Activated naive CD4-positive, alpha-beta T cell treated with anti-CD3 and anti-CD28 coated beads for 36 hours (primary cell): Measurements from ENCODE around the gene DCAF4. TPM values are rescaled to one million over a fixed set of nuclear protein-coding genes. Genes with fewer than 3 reads are reported as not detected.
"Not testable (repeated sequence)": the region's sequence is repeated elsewhere in the genome, so short reads cannot be mapped to it uniquely, and the experiment has no call there.

Experiments
- CTCF ChIA-PET: fragments of 350-600 bp; sonication (Branson Sonifier 250); formaldehyde crosslinking; loops from one replicate; lab custom pipeline; 2021; ENCODE audit warnings: antibody characterized with exemption; lab: Charles Lee
- DNase-seq: peaks from one replicate; pipeline ENCODE4 v3.0.0-alpha.2; 2020
- H3K27ac Mint-ChIP-seq: one replicate; pipeline ENCODE4 v1.8.0; 2021; ENCODE audit warnings: mild to moderate bottlenecking, mixed read lengths
- H3K27me3 Mint-ChIP-seq: one replicate; pipeline ENCODE4 v1.8.0; 2021; ENCODE audit warnings: low read depth, mixed read lengths
- H3K36me3 Mint-ChIP-seq: one replicate; pipeline ENCODE4 v1.8.0; 2021; ENCODE audit warnings: low read depth, mixed read lengths
- H3K4me1 Mint-ChIP-seq: one replicate; pipeline ENCODE4 v1.8.0; 2021; ENCODE audit warnings: low read depth, mixed read lengths
- H3K4me3 Mint-ChIP-seq: one replicate; pipeline ENCODE4 v1.8.0; 2021; ENCODE audit warnings: mild to moderate bottlenecking, moderate library complexity, mixed read lengths
- H3K9me3 Mint-ChIP-seq: one replicate; pipeline ENCODE4 v1.8.0; 2021; ENCODE audit warnings: mixed read lengths
- intact Hi-C: fragments of 100-400 bp; cut with micrococcal nuclease; formaldehyde crosslinking; loops from one replicate; pipeline ENCODE4 v1.15.1; 2023
- total RNA-seq, 2 experiments: library from RNA; stranded (reverse); gene quantifications; one replicate each; pipeline ENCODE4 v1.2.3, GENCODE V29; 2021

DCAF4 gene
- total RNA-seq, 2 experiments from 2014 or later, result 13.3 to 16.4 TPM

- no peaks in the 10 kb centered on the region for H3K9me3 Mint-ChIP-seq
- DNase-seq, result no peak
- intact Hi-C loops, result no loop called here
- peaks cover 16% of the 10 kb centered on the region for H3K36me3 Mint-ChIP-seq
- H3K4me3 Mint-ChIP-seq, result no peak overlapping the region
- no peaks in the 10 kb centered on the region for H3K27me3 Mint-ChIP-seq
- peaks cover 2% of the 10 kb centered on the region for H3K4me1 Mint-ChIP-seq
- CTCF ChIA-PET, result interaction anchor here (0.6 to 0.9 kb wide), 3 partner anchors 43 to 1447 kb away, joined by 3 to 4 read pairs (median 3); no protein-coding TSS in a partner anchor
- H3K27ac Mint-ChIP-seq, result no peak overlapping the region
These were observed 56.0 kb downstream of the DCAF4 start for GRCh38 chr14:72982146-72982708.

- intact Hi-C loops, result loop anchor here (2.0 kb wide), 1 partner anchor 73 kb away; the partner anchor contains the start of gene RBM25
- Mint-ChIP-seq H3K4me1 (peaks cover 2% of the 10 kb centered on the region), H3K36me3 (peaks cover 18% of the 10 kb centered on the region), H3K27ac (no peak overlapping the region), H3K9me3 (no peaks in the 10 kb centered on the region), H3K27me3 (no peaks in the 10 kb centered on the region), H3K4me3 (no peak overlapping the region)
- no peak for DNase-seq
- CTCF ChIA-PET, result interaction anchor here (0.6 kb wide), 1 partner anchor 24 kb away, joined by 3 read pairs; no protein-coding TSS in a partner anchor
These were observed 60.0 kb downstream of the DCAF4 start for GRCh38 chr14:72986214-72986613.

GRCh38 chr14:72986857-72987256, 60.6 kb downstream of the DCAF4 start:
- CTCF ChIA-PET, result interaction anchor here (0.6 to 1.3 kb wide), 2 partner anchors 11 to 25 kb away, joined by 3 read pairs; no protein-coding TSS in a partner anchor
- intact Hi-C loops, result loop anchor here (2.0 kb wide), 1 partner anchor 72 kb away; the partner anchor contains the start of gene RBM25
- Mint-ChIP-seq H3K27me3 (no peaks in the 10 kb centered on the region), H3K27ac (no peak overlapping the region), H3K36me3 (peaks cover 18% of the 10 kb centered on the region), H3K9me3 (no peaks in the 10 kb centered on the region), H3K4me1 (peaks cover 2% of the 10 kb centered on the region), H3K4me3 (no peak overlapping the region)
- DNase-seq, result no peak

- peaks cover 7% of the 10 kb centered on the region for H3K36me3 Mint-ChIP-seq
- H3K4me3 Mint-ChIP-seq, result no peak overlapping the region
- H3K27me3 Mint-ChIP-seq, result no peaks in the 10 kb centered on the region
- peaks cover 2% of the 10 kb centered on the region for H3K4me1 Mint-ChIP-seq
- no peak overlapping the region for H3K27ac Mint-ChIP-seq
- intact Hi-C loops, result no loop called here
- CTCF ChIA-PET, result interaction anchor here (0.7 kb wide), 1 partner anchor 42 kb away, joined by 3 read pairs; no protein-coding TSS in a partner anchor
- no peak for DNase-seq
- no peaks in the 10 kb centered on the region for H3K9me3 Mint-ChIP-seq
These were observed 63.9 kb downstream of the DCAF4 start for GRCh38 chr14:72990171-72990570.

- Mint-ChIP-seq H3K27ac (no peak overlapping the region), H3K27me3 (no peaks in the 10 kb centered on the region), H3K4me3 (no peak overlapping the region), H3K36me3 (peaks cover 14% of the 10 kb centered on the region), H3K4me1 (no peaks in the 10 kb centered on the region), H3K9me3 (no peaks in the 10 kb centered on the region)
- no peak for DNase-seq
- CTCF ChIA-PET, result interaction anchor here (1.0 kb wide), 1 partner anchor 17 kb away, joined by 3 read pairs; no protein-coding TSS in a partner anchor
- intact Hi-C loops, result no loop called here
These were observed 70.7 kb downstream of the DCAF4 start for GRCh38 chr14:72996916-72997315.

- Mint-ChIP-seq H3K36me3 (peaks cover 12% of the 10 kb centered on the region), H3K4me3 (no peak overlapping the region), H3K27ac (no peak overlapping the region), H3K9me3 (no peaks in the 10 kb centered on the region), H3K27me3 (no peaks in the 10 kb centered on the region), H3K4me1 (no peaks in the 10 kb centered on the region)
- DNase-seq, result no peak
- CTCF ChIA-PET, result interaction anchor here (0.5 to 0.6 kb wide), 2 partner anchors 31 to 1255 kb away, joined by 3 to 5 read pairs; no protein-coding TSS in a partner anchor
- intact Hi-C loops, result no loop called here
These were observed 72.1 kb downstream of the DCAF4 start for GRCh38 chr14:72998252-72998903.

- Mint-ChIP-seq H3K4me3 (no peak overlapping the region), H3K4me1 (no peaks in the 10 kb centered on the region), H3K9me3 (no peaks in the 10 kb centered on the region), H3K27me3 (no peaks in the 10 kb centered on the region), H3K27ac (peak overlapping the region; percentile 26), H3K36me3 (peaks cover 12% of the 10 kb centered on the region)
- intact Hi-C loops, result no loop called here
- CTCF ChIA-PET, result interaction anchor here (0.7 kb wide), 1 partner anchor 181 kb away, joined by 4 read pairs; no protein-coding TSS in a partner anchor
- DNase-seq, result no peak
These were observed 73.1 kb downstream of the DCAF4 start for GRCh38 chr14:72999316-72999715.

- no peak overlapping the region for H3K27ac Mint-ChIP-seq
- no peak for DNase-seq
- intact Hi-C loops, result no loop called here
- no peaks in the 10 kb centered on the region for H3K9me3 Mint-ChIP-seq
- peaks cover 12% of the 10 kb centered on the region for H3K36me3 Mint-ChIP-seq
- H3K27me3 Mint-ChIP-seq, result no peaks in the 10 kb centered on the region
- H3K4me3 Mint-ChIP-seq, result no peak overlapping the region
- CTCF ChIA-PET, result interaction anchor here (0.7 kb wide), 1 partner anchor 182 kb away, joined by 4 read pairs; no protein-coding TSS in a partner anchor
- no peaks in the 10 kb centered on the region for H3K4me1 Mint-ChIP-seq
These were observed 73.8 kb downstream of the DCAF4 start for GRCh38 chr14:73000073-73000472.

- CTCF ChIA-PET, result no interaction called here
- intact Hi-C loops, result no loop called here
- Mint-ChIP-seq H3K36me3 (peaks cover 1% of the 10 kb centered on the region), H3K9me3 (no peaks in the 10 kb centered on the region), H3K4me3 (no peak overlapping the region), H3K27ac (no peak overlapping the region), H3K27me3 (no peaks in the 10 kb centered on the region), H3K4me1 (peaks cover 1% of the 10 kb centered on the region)
- no peak for DNase-seq
These were observed 77.4 kb downstream of the DCAF4 start for GRCh38 chr14:73003681-73004080.

- H3K27ac Mint-ChIP-seq, H3K36me3 Mint-ChIP-seq, intact Hi-C loops, H3K27me3 Mint-ChIP-seq, H3K9me3 Mint-ChIP-seq, H3K4me1 Mint-ChIP-seq, DNase-seq, H3K4me3 Mint-ChIP-seq: not testable (repeated sequence)
- CTCF ChIA-PET, result interaction anchor here (0.5 kb wide), 1 partner anchor 90 kb away, joined by 3 read pairs; no protein-coding TSS in a partner anchor
These were observed 78.4 kb downstream of the DCAF4 start for GRCh38 chr14:73004641-73005040.

- Mint-ChIP-seq H3K27me3 (no peaks in the 10 kb centered on the region), H3K9me3 (no peaks in the 10 kb centered on the region), H3K27ac (no peak overlapping the region), H3K4me3 (no peak overlapping the region), H3K36me3 (peaks cover 12% of the 10 kb centered on the region), H3K4me1 (peaks cover 4% of the 10 kb centered on the region)
- DNase-seq, result no peak
- intact Hi-C loops, result no loop called here
- CTCF ChIA-PET, result no interaction called here
These were observed 81.6 kb downstream of the DCAF4 start for GRCh38 chr14:73007835-73008234.

- Mint-ChIP-seq H3K4me3 (no peak overlapping the region), H3K27ac (no peak overlapping the region), H3K36me3 (peaks cover 13% of the 10 kb centered on the region), H3K4me1 (peaks cover 4% of the 10 kb centered on the region), H3K27me3 (no peaks in the 10 kb centered on the region), H3K9me3 (no peaks in the 10 kb centered on the region)
- intact Hi-C loops, result no loop called here
- DNase-seq, result no peak
- CTCF ChIA-PET, result no interaction called here
These were observed 82.2 kb downstream of the DCAF4 start for GRCh38 chr14:73008501-73008900.
